ENCODE measurements around the gene CDKN3.

- TF ChIP-seq POLR2A (IDR thresholded peaks at IDR 0.05; ENCODE audit: low read depth, low read length) (no peak), POLR2AphosphoS5 (IDR thresholded peaks at IDR 0.05; ENCODE audit: low read depth, low read length) (no peak), POU2F2 (IDR thresholded peaks at IDR 0.05; ENCODE audit: low read depth, low read length) (no peak), SPI1 (IDR thresholded peaks at IDR 0.05; ENCODE audit: low read depth, low read length) (no peak), TAF1 (IDR thresholded peaks at IDR 0.05; ENCODE audit: low read depth, low read length) (no peak)
Observed at GRCh38 chr14:54410215-54410614, 13.4 kb downstream of the CDKN3 start.

All from GM12891 (cell line).